Measurements from ENCODE around the gene LCOR.

Gene LCOR

GRCh38 chr10:97037365-97038361 is 205.6 kb downstream of the LCOR start:
- DNase-seq = peak; percentile 73

GRCh38 chr10:97038688-97039087 is 206.6 kb downstream of the LCOR start:
- DNase-seq = no peak

GRCh38 chr10:97039538-97040247 is 207.6 kb downstream of the LCOR start:
- no peak for DNase-seq

- no peak for DNase-seq
Measured at GRCh38 chr10:97040248-97040584, 208.1 kb downstream of the LCOR start.

GRCh38 chr10:97040706-97041105 is 208.6 kb downstream of the LCOR start:
- no peak for DNase-seq

- no peak for DNase-seq
Measured at GRCh38 chr10:97042081-97042480, 210.0 kb downstream of the LCOR start.

- DNase-seq = no peak
Measured at GRCh38 chr10:97042716-97043562, 210.8 kb downstream of the LCOR start.

GRCh38 chr10:97043563-97043855 is 211.4 kb downstream of the LCOR start:
- no peak for DNase-seq

All from activated naive CD4-positive, alpha-beta T cell treated with Interleukin-2 at 50 U/mL for 16 hours (primary cell).